ENCODE measurements around the gene TLCD1. TPM values are rescaled to one million over a fixed set of nuclear protein-coding genes. Genes with fewer than 3 reads are reported as not detected.

TLCD1 gene
- total RNA-seq, 2 donors from 2014 or later: 2.0 to 3.1 TPM

DNA sequence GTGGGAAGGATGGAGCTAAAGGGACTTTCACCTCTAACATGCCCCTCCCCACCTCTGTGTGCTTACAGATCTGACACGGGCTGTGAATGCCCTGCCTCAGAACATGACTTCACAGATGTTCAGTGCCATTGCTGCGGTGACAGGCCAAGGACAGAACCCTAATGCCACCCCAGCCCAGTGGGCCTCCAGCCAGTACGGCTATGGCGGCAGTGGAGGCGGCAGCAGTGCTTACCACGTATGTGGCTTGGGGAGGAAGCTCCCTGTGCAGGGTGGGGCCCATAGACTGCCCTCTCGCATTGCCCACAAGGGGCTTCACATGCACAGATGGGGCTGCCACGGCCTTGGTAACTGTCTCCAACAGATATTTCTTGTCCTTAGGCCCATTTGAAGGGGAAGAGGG is 25.8 kb downstream of the TLCD1 start:
- WGBS, 2 donors: 81 to 84% methylated on average over 5 to 8 of the region's 8 CpGs
- intact Hi-C loops (cut with DNase I): no loop called here
- no peak overlapping the region for H3K4me3 ChIP-seq
- H3K4me1 ChIP-seq: peaks cover 9% of the 10 kb centered on the region
- H3K36me3 ChIP-seq (replicated peaks in 1 of 2; ENCODE audit: insufficient read depth in 1 of 2, low read depth in 2 of 2): peaks cover 0 to 61% of the 10 kb centered on the region in 2 donors
- H3K27me3 ChIP-seq: no peaks in the 10 kb centered on the region
- H3K9me3 ChIP-seq: no peaks in the 10 kb centered on the region
- no peak for TF ChIP-seq POLR2A (IDR thresholded peaks at IDR 0.05)
- TF ChIP-seq, protein P1, sequence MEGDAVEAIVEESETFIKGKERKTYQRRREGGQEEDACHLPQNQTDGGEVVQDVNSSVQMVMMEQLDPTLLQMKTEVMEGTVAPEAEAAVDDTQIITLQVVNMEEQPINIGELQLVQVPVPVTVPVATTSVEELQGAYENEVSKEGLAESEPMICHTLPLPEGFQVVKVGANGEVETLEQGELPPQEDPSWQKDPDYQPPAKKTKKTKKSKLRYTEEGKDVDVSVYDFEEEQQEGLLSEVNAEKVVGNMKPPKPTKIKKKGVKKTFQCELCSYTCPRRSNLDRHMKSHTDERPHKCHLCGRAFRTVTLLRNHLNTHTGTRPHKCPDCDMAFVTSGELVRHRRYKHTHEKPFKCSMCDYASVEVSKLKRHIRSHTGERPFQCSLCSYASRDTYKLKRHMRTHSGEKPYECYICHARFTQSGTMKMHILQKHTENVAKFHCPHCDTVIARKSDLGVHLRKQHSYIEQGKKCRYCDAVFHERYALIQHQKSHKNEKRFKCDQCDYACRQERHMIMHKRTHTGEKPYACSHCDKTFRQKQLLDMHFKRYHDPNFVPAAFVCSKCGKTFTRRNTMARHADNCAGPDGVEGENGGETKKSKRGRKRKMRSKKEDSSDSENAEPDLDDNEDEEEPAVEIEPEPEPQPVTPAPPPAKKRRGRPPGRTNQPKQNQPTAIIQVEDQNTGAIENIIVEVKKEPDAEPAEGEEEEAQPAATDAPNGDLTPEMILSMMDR (IDR thresholded peaks at IDR 0.05): no peak
- no peak for ATAC-seq
- H3K27ac ChIP-seq: no peak overlapping the region
- DNase-seq: no peak

DNA sequence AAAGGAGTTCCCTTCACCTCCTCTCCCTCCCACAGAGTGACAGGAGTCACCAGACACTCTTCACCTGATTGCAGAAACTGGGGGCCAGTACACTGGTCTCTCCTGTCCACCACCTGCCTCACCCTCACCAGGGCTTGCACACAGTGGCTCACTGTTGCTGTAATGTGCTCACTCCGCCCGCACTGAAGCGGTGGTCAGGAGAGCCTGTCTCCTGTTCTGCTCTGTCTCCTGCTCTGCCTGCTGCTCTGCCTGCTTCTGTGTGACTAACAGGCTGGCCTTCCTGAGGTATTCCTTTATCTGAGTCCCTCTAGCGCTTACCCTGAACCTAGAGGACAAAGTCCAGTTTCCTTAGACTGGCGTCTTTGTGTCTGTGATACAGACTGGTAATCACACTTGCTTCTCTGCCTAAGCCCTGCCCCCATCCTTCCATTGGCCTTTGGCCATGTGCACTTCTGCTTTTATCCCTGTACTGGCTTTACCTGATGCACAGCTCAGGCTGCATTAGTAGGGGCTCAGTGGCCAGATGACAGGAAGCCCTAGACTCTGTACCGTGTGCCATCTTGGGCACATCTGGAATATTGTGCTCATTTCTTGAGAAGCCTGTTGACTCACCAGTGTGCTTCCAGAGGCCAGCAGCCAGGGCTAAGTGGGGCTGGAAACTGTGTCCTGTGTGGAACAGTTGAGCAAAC is 27.6 kb downstream of the TLCD1 start:
- DNase-seq (peak in 2 of 4 donors; percentile 21 to 36), ATAC-seq (peak; percentile 49)
- intact Hi-C loops (cut with DNase I): no loop called here
- Histone ChIP-seq H3K4me1 (peaks cover 9% of the 10 kb centered on the region), H3K27ac (peak overlapping the region in 1 of 4 donors; percentile 15), H3K36me3 (replicated peaks in 1 of 2; ENCODE audit: insufficient read depth in 1 of 2, low read depth in 2 of 2) (peaks cover 0 to 67% of the 10 kb centered on the region in 2 donors), H3K27me3 (no peaks in the 10 kb centered on the region), H3K4me3 (no peak overlapping the region), H3K9me3 (no peaks in the 10 kb centered on the region)
- TF ChIP-seq, protein P1 (IDR thresholded peaks at IDR 0.05): peak in 1 of 7 experiments; percentile 7
- peak in 1 of 3 donors; percentile 11 for TF ChIP-seq POLR2A (IDR thresholded peaks at IDR 0.05)
- 49 to 69% methylated on average over 6 of the region's 6 CpGs for WGBS, 2 donors

DNA sequence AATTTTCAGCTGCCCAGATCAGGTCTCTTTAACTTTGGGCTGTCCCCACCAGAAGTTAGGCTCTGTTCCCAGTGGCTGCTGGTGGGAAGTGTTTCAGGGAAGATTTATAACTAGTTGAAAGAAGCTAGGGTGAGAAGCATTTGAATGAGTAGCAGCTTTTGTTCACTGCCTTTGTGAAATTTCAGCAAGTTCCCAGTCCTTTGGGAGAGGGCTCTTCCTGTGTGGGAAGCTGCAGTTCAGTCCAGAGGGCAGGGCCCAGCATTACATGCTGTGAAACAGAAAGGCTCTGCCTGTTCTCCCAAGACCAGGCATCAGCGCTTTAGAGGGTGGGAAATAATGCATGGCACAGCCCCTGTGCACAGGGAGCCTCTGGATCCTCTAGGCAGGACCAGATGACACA is 32.2 kb downstream of the TLCD1 start:
- 87 to 100% methylated on average over 1 of the region's 1 CpG for WGBS, 2 donors
- H3K27ac ChIP-seq: no peak overlapping the region

DNA sequence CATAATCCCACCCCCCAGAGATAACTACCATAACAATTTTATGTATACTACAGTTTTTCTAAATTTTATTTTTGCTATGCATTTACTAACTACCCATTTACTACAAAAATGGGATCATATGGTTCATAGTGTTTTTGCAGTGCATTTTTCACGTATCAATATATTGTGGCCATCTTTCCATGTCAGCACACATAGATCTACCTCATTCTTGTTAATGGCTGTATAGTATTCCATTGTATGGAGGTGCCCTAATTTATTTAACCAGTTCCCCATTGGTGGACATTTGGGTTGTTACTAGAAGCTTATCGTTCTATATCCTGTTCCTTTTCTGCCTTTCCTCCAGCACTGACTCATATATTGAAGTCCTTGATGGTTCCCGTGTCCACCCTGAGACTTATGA is 37.0 kb downstream of the TLCD1 start:
- no peak overlapping the region for H3K27ac ChIP-seq
- H3K4me1 ChIP-seq: no peaks in the 10 kb centered on the region
- H3K9me3 ChIP-seq: no peaks in the 10 kb centered on the region
- intact Hi-C loops (cut with DNase I): no loop called here
- H3K36me3 ChIP-seq (replicated peaks in 1 of 2; ENCODE audit: insufficient read depth in 1 of 2, low read depth in 2 of 2): peaks cover 27 to 68% of the 10 kb centered on the region in 2 donors
- no peak overlapping the region for H3K4me3 ChIP-seq
- no peak for ATAC-seq
- H3K27me3 ChIP-seq: no peaks in the 10 kb centered on the region
- no peak for TF ChIP-seq POLR2A (IDR thresholded peaks at IDR 0.05)
- TF ChIP-seq, protein P1 (IDR thresholded peaks at IDR 0.05): no peak
- 95 to 97% methylated on average over 3 of the region's 3 CpGs for WGBS, 2 donors
- no peak for DNase-seq

More for the DNA sequence above, 32.2 kb downstream of the TLCD1 start:
- DNase-seq (no peak), ATAC-seq (no peak)
- intact Hi-C loops (cut with DNase I): no loop called here
- peaks cover 9% of the 10 kb centered on the region for H3K4me1 ChIP-seq
- peaks cover 27 to 52% of the 10 kb centered on the region in 2 donors for H3K36me3 ChIP-seq (replicated peaks in 1 of 2; ENCODE audit: insufficient read depth in 1 of 2, low read depth in 2 of 2)
- TF ChIP-seq, protein P1 (IDR thresholded peaks at IDR 0.05): no peak
- TF ChIP-seq POLR2A (IDR thresholded peaks at IDR 0.05): no peak
- H3K27me3 ChIP-seq: no peaks in the 10 kb centered on the region
- no peaks in the 10 kb centered on the region for H3K9me3 ChIP-seq
- H3K4me3 ChIP-seq: no peak overlapping the region

DNA sequence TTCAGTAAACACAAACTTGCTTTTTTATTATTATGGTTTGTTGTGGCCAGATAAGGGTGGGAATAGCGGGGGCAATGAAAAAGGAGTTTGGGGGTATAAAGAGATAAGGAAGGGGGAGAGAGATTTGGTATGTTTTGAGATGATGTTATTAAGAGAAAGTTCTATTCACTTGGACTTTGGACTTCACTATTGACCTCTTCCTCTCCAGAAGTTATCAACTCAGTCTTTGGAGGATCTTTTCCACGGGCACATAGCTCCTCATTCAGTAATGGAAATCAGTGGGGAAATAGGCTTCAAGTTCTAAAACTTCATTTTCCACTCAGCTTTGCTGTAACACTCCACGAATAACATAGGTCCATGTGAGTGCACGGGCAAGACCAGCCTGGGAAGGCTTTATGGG is 37.6 kb downstream of the TLCD1 start:
- Histone ChIP-seq H3K4me3 (no peak overlapping the region), H3K4me1 (no peaks in the 10 kb centered on the region), H3K27ac (no peak overlapping the region), H3K9me3 (no peaks in the 10 kb centered on the region), H3K27me3 (no peaks in the 10 kb centered on the region), H3K36me3 (replicated peaks in 1 of 2; ENCODE audit: insufficient read depth in 1 of 2, low read depth in 2 of 2) (peaks cover 27 to 63% of the 10 kb centered on the region in 2 donors)
- no peak for ATAC-seq
- TF ChIP-seq POLR2A (IDR thresholded peaks at IDR 0.05): no peak
- TF ChIP-seq, protein P1 (IDR thresholded peaks at IDR 0.05): no peak
- WGBS, 2 donors: 90 to 95% methylated on average over 4 of the region's 4 CpGs
- no peak for DNase-seq
- intact Hi-C loops (cut with DNase I): no loop called here

All from body of pancreas (tissue), 4 donors.